Measurements from ENCODE around the gene PHF5A. TPM values are rescaled to one million over a fixed set of nuclear protein-coding genes. Genes with fewer than 3 reads are reported as not detected.
A peak's percentile ranks its signal among the peaks of the same experiment; 100 is the strongest.

PHF5A gene
- total and polyA plus RNA-seq, 2 of the 8 experiments (the other 6 are each of a cell fraction or from before 2014, with no cell fraction given), result 119 to 135 TPM

DNA sequence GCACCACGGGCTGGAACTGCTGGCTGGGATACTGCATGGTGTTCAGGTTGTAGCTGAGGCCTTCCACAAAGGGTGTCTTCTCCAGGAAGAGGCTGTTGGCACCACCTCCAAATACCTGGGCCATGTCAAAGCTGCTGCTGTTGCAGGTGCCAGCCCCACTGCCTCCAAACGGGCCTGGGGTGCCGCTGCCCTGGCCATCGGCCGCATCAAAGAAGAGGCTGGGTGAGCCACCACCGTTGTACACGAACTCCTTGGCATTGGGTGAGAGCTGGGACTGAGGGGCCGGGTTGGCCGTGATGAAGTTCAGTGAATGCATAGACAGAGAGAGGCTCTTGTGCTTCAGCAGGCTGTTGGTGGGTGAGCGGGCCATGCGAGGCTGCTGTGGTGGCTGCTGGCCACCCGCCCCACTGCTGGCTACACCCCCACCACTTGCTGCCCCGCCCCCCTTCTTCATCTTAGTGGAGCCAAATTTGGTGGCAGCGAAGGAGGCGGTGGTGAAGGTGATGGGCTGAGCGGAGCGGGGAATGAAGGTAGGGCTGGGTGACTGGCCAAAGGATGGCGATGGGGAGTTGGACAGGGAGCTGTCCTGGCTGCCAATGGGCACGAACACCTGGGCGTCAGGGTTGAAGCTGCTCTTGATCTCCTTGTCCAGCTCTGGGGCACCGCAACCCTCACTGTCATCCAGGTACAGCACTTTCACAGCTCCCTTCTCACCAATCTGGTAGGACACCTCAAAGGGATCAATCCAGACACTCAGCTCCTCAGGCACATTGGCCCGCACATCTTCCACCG lies 32.0 kb downstream of the PHF5A start:
- peaks cover 12% of the 10 kb centered on the region for H3K79me1 ChIP-seq (ENCODE audit: low read depth, low read length)
- H3K9ac ChIP-seq (replicated peaks in 1 of 4; ENCODE audit: extremely low read depth in 1 of 4, low read depth in 3 of 4, low read length in 3 of 4), result no peak overlapping the region
- H3K27ac ChIP-seq (ENCODE audit: low read depth, low read length), result no peak overlapping the region
- no peak overlapping the region for H3K14ac ChIP-seq (ENCODE audit: insufficient read length)
- ChIA-PET CTCF (ENCODE audit: partially characterized antibody) (interaction anchor here (0.8 to 2.7 kb wide), 10 partner anchors 9 to 99 kb away, joined by 3 to 9 read pairs (median 4); partner anchors contain the start of genes ACO2 and PHF5A), POLR2A (ENCODE audit: partially characterized antibody) (interaction anchor here (0.8 to 4.3 kb wide), 12 partner anchors 8 to 88 kb away, joined by 3 to 63 read pairs (median 4); partner anchors contain the start of genes ACO2, PHF5A and TOB2)
- no peaks in the 10 kb centered on the region for H3K4me1 ChIP-seq (replicated peaks in 1 of 4; ENCODE audit: control insufficient read depth in 3 of 4, insufficient read depth in 4 of 4, low read length in 3 of 4)
- no peak overlapping the region for H3K4ac ChIP-seq (replicated peaks; ENCODE audit: insufficient read length, low read depth, low read length)
- WGBS, 2 experiments (ENCODE audit: extremely low coverage in 1 of 2, insufficient coverage in 1 of 2, insufficient read length in 1 of 2, insufficient replicate concordance in 2 of 2, low coverage in 1 of 2, low lambda C conversion rate in 2 of 2, missing lambda C conversion rate in 1 of 2), result 88% methylated on average over 22 of the region's 23 CpGs; no CpG with 5 or more reads in 1 of the 2 experiments
- H2AK5ac ChIP-seq (ENCODE audit: low read depth, low read length), result 0 out of 2 replicates have a peak overlapping the region, but pooled peaks have one; percentile 82
- H3K18ac ChIP-seq (ENCODE audit: extremely low read depth, low read length), result no peak overlapping the region
- TF ChIP-seq POLR2AphosphoS5 (IDR thresholded peaks at IDR 0.05; ENCODE audit: low read depth, low read length), result peak; percentile 44; the same call in 1 of the 2 replicates
- TF ChIP-seq TCF12 (IDR thresholded peaks at IDR 0.05; ENCODE audit: low read depth, low read length), result no peak
- H4K5ac ChIP-seq (ENCODE audit: insufficient read length, low read depth, low read length), result no peak overlapping the region
- H3K79me2 ChIP-seq (ENCODE audit: control insufficient read depth in 1 of 2, insufficient read depth in 2 of 2, low read length in 2 of 2), result peaks cover 0 to 56% of the 10 kb centered on the region in 2 experiments
- DNase-seq (ENCODE audit: low read depth in 1 of 2, low spot score in 2 of 2) (no peak), FAIRE-seq (no peak)
- H3K56ac ChIP-seq (replicated peaks; ENCODE audit: insufficient read length, low read depth, low read length), result no peak overlapping the region
- H2AFZ ChIP-seq (ENCODE audit: low read length), result no peak overlapping the region
- no peak overlapping the region for H2BK5ac ChIP-seq (ENCODE audit: low read depth, low read length)
- peaks cover 14 to 53% (median 29%) of the 10 kb centered on the region in 4 experiments for H3K36me3 ChIP-seq (ENCODE audit: control insufficient read depth in 2 of 4, insufficient read depth in 4 of 4, low read length in 3 of 4)
- H3K4me2 ChIP-seq (ENCODE audit: insufficient read depth in 1 of 2, low read depth in 2 of 2, low read length in 2 of 2), result no peak overlapping the region
- H3K9me3 ChIP-seq (ENCODE audit: insufficient read depth in 2 of 2, low read depth in 1 of 2, low read length in 1 of 2), result no peaks in the 10 kb centered on the region
- H3K23me2 ChIP-seq (ENCODE audit: low read depth, low read length), result no peaks in the 10 kb centered on the region
- no peak overlapping the region for H3K4me3 ChIP-seq (ENCODE audit: extremely low read depth in 1 of 4, insufficient read depth in 2 of 4, low read depth in 3 of 4, low read length in 4 of 4)
- no peak overlapping the region for H2BK12ac ChIP-seq (ENCODE audit: low read depth, low read length)
- no peak overlapping the region for H2BK15ac ChIP-seq (ENCODE audit: low read length)
- H3K27me3 ChIP-seq (replicated peaks in 1 of 4; ENCODE audit: control insufficient read depth in 3 of 4, extremely low read depth in 1 of 4, insufficient read depth in 3 of 4, low read length in 3 of 4), result no peaks in the 10 kb centered on the region
- no peak overlapping the region for H3K23ac ChIP-seq (ENCODE audit: insufficient read length)
- no peak overlapping the region for H2BK120ac ChIP-seq (replicated peaks; ENCODE audit: low read depth, low read length)
- H4K8ac ChIP-seq (ENCODE audit: extremely low read depth, insufficient read depth, low read length), result no peak overlapping the region
- H2BK20ac ChIP-seq (ENCODE audit: low read length), result no peak overlapping the region
- no peak overlapping the region for H4K91ac ChIP-seq (replicated peaks; ENCODE audit: insufficient read length, low read length)
- H4K20me1 ChIP-seq (replicated peaks in 1 of 2; ENCODE audit: control insufficient read depth in 1 of 2, insufficient read depth in 2 of 2, low read length in 2 of 2), result peaks cover 22 to 35% of the 10 kb centered on the region in 2 experiments

Data from H1 (cell line).